Measurements from ENCODE around the gene S100A6.

Gene S100A6

DNA sequence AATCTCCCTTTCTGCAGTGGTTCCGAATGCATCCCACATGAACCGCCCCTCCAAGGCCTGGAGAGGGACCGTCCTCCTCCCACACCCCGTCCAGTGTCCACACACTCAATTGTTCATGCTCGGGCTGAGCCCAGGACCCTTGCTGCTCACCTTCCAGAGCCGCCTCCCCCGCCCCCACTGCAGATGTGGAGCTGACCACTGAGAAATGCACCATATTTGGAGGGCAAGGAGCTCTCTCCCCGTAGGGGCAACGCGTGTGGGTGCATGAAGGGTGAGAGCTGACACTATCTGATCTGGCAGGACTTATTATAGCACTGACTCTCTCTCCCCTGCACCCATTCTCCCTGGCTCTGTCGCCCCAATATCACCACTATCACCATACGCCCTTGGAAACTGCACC lies 17.3 kb upstream of the S100A6 start:
- TF ChIP-seq, protein P1, sequence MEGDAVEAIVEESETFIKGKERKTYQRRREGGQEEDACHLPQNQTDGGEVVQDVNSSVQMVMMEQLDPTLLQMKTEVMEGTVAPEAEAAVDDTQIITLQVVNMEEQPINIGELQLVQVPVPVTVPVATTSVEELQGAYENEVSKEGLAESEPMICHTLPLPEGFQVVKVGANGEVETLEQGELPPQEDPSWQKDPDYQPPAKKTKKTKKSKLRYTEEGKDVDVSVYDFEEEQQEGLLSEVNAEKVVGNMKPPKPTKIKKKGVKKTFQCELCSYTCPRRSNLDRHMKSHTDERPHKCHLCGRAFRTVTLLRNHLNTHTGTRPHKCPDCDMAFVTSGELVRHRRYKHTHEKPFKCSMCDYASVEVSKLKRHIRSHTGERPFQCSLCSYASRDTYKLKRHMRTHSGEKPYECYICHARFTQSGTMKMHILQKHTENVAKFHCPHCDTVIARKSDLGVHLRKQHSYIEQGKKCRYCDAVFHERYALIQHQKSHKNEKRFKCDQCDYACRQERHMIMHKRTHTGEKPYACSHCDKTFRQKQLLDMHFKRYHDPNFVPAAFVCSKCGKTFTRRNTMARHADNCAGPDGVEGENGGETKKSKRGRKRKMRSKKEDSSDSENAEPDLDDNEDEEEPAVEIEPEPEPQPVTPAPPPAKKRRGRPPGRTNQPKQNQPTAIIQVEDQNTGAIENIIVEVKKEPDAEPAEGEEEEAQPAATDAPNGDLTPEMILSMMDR (IDR thresholded peaks at IDR 0.05; ENCODE audit: control insufficient read depth, extremely low read depth, insufficient read depth), result no peak
- no peak for DNase-seq (ENCODE audit: low read depth)
- no peak overlapping the region for H3K4me3 ChIP-seq (ENCODE audit: low read depth, low read length)

DNA sequence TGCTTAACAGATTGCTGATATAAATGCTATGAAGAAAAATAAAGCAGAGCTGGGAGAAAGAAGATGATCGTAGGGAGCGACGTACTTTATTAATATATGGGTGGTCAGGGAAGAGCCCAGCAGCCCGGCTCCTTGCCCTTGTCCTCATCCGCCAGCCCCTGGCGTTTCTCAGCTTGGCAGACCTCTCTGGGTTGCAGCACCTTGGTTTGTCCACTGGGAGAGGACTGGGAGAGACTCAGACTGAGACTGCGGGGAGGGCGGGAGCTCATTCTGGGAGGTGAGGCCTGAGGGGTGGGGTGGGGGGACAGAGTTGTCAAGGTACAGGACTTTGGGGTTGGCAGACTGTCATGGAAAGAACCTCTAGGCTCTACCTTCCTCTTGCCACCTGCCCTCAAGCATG lies 16.5 kb upstream of the S100A6 start:
- H3K4me3 ChIP-seq (ENCODE audit: low read depth, low read length), result no peak overlapping the region
- TF ChIP-seq, protein P1 (IDR thresholded peaks at IDR 0.05; ENCODE audit: control insufficient read depth, extremely low read depth, insufficient read depth), result no peak
- DNase-seq (ENCODE audit: low read depth), result no peak

DNA sequence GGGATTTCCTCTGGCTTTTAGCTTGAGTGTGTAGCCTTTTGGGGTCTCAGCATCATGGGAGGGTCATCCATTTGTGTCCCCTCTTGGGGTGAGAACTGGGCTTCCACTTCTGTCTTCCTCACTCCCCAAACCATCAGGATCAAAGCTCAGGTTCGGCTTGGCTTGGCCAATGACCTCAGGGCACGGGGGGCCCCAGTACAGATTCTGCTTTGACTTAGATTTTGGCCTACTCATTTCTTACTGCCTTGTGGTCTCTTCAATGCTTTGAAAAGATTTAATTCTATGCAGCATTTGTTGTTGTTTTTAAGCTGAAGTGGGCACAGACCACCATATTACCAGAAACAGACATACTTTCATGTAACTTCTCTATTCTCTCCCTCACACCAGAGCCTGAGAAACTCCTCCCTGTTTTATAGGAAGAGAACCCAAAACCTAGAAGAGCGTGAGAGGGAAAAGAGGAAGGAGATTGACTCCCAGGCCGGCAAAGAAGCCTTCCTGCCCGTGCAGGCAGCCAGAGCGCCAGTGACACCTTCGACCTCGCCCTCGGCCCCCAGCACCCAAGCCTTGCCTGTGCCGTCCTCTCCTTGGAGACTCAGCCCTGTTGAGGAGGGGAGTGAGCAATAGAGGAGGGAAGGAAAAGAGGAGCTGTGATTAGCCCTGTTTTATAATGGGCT lies 15.2 kb upstream of the S100A6 start:
- DNase-seq (ENCODE audit: low read depth), result no peak
- TF ChIP-seq, protein P1 (IDR thresholded peaks at IDR 0.05; ENCODE audit: control insufficient read depth, extremely low read depth, insufficient read depth), result no peak
- no peak overlapping the region for H3K4me3 ChIP-seq (ENCODE audit: low read depth, low read length)

DNA sequence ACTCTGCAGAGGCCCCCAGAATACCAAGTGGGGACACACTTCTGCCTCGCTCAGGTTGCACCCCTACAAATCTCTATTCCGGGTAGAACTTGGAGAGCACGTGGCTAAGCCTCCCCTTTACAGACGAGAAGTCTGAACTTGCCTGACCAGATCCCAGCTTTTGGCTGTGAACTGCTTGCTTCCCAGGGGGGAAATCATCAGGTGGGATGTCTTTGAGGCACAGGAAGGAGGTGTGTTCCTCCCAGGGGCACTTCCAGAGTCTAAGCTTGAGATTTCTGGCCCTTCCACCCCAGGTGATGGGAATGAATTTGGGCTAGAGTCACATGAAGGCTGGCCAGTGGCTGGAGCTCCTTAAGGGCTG lies 14.6 kb upstream of the S100A6 start:
- DNase-seq (ENCODE audit: low read depth), result no peak
- no peak overlapping the region for H3K4me3 ChIP-seq (ENCODE audit: low read depth, low read length)
- TF ChIP-seq, protein P1 (IDR thresholded peaks at IDR 0.05; ENCODE audit: control insufficient read depth, extremely low read depth, insufficient read depth), result no peak

DNA sequence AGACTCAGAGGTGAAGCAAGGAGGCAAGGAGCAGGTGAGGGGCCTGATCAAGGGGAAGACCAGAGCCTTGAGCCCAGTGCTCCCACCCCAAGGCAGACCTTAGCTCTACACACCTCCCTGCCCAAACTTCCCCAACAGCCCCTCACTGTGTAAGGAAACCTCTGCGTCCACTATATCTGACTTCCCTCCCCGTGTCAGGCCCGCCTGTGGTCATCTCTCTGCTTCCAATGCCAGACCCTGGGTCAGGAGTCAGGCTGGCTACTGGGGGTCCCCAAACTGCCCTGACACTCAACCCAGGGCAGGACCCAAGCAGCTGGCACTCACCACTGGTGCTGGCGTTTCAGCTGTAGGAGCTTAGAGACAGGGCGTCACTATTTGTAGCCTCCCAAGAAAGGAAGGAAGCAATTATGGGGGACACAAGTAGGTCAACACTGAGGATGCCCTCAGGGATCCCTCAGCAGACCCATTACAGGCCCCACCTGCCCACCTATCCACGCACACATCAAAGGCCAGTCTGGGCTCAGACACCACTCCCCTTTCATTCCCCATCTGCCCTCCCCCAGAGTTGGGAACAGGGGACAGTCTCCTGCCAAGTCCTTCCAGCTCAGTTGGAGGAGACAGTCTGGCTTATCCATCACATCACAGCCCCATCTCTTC lies 14.1 kb upstream of the S100A6 start:
- TF ChIP-seq, protein P1 (IDR thresholded peaks at IDR 0.05; ENCODE audit: control insufficient read depth, extremely low read depth, insufficient read depth), result no peak
- DNase-seq (ENCODE audit: low read depth), result no peak
- H3K4me3 ChIP-seq (ENCODE audit: low read depth, low read length), result no peak overlapping the region

DNA sequence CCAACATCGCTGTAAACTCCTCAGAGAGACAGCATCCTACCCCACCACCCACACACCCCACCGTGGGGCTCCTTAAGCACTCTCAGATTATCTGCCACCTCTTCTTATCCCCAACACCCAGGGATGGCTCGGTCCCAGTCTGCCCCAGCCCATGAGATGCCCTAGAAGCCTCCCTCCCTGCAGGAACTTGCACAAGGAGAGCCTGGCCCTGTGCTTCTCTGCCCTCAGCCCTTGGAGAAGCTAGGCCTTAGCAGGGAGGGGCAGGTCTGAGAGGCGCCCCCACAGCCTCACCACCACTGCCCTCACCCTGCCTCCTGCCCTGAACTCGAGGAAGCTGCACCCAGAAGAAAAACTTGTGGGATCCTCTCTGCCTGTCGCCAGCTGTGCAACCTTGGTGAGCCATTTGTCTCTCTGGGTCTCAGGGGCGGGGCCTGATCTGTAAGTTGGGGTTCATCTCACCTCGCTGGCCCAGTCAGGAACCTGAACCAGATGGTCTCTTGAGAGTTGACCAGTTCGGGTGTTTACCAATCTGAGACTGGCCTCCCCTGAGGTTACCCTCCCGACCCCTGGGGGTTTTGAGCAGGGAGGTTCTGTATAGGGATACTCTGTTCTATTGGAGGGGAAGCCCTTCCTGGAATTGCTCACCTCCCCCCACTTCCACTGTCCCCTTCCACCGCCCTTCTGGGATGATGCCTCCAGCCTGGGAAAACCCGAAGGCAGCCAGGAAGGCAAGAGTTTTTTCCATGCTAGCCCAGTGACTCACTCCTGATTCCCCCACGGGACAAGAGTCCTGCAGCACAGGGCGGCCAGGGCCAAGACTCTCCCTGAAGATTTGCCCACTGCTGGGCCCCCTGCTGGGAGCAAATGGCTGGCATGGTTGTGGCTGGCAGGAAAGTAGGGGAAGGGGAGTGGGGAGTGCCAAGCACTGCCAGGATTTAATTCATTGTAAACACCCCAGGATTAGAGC lies 13.2 kb upstream of the S100A6 start, which contains the start of gene S100A3:
Gene S100A3 (minus strand): TSS at position 537 of the 967 bp plus-strand sequence. CDS start 773 bp downstream, outside the sequence.
- TF ChIP-seq, protein P1 (IDR thresholded peaks at IDR 0.05; ENCODE audit: control insufficient read depth, extremely low read depth, insufficient read depth), result no peak
- H3K4me3 ChIP-seq (ENCODE audit: low read depth, low read length), result no peak within 1 kb of the TSS
- no peak for DNase-seq (ENCODE audit: low read depth)
